HG03280 (cell line): ENCODE data around the gene IGF2BP2.
"Not testable (repeated sequence)": the region's sequence is repeated elsewhere in the genome, so short reads cannot be mapped to it uniquely, and the experiment has no call there.

Experiments used
- ATAC-seq: cut with Tn5 transposase; IDR thresholded peaks from one replicate; pipeline ENCODE4 v1.9.1; 2021; ENCODE audit warnings: mild to moderate bottlenecking, moderate library complexity; ENCODE audit not compliant: unreplicated experiment

IGF2BP2 gene

DNA sequence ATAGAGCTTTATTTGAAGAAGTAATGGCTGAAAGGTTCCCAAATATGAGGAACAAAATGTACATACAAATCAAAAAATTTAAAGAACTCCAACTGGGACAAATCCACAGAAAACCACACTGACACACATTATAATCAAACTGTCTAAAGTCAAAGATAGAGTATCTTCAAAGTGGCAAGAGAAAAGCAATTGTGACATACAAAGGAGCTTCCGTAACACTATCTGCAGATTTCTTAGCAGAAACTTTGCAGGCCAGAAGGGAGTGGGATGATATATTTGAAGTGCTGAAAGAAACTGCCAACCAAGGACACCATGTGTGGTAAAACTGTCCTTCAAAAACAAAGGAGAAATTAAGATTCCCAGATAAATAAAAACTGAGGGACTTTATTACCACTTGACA is 146.8 kb downstream of the IGF2BP2 start:
- ATAC-seq, result no peak

DNA sequence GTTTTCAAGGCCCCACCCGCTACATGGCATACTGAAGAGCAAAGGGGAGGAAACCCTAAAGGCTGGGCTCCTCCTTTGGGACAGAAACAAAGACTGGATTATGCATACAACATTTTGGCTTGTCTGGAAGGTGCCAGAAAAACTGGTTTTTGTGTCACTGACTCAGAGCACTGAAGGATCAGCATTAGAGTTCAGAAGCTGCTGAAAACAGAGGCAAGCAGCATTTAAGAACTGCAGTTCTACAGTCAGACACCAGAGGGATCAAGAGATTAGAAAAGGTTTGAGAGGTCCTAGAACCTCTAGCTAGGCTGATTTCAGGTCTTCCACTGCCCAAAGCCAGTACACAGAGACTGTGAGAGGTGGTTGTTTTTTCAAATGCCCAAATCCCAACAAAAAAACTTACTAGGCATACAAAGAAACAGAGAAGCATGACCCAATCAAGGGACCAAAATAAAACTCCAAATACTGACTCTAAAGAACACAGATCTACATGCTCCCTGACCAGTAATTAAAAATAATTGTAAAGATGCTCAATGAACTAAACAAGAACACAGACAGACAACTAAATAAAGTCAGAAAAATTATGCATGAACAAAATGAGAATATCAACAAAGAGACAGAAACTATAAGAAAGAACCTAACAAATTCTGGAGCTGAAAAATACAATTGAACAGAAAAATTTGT is 147.6 kb downstream of the IGF2BP2 start:
- ATAC-seq, result no peak

DNA sequence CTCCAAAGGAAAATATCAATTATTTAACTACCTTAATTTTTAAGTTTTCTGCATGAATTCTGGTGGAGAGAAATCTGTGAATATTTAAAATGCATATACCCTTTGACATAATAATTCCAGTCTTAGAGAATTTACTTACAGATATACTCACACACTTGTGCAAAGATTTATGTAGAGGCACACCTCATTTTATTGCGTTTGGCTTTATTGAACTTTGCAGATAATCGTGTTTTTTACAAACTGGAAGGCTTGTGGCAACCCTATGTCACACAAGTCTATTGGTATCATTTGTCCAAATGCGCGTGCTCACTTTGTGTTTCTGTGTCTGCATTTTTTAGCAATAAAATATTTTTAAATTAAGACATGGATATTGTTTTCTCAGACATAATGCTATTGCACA is 157.3 kb downstream of the IGF2BP2 start:
- no peak for ATAC-seq

DNA sequence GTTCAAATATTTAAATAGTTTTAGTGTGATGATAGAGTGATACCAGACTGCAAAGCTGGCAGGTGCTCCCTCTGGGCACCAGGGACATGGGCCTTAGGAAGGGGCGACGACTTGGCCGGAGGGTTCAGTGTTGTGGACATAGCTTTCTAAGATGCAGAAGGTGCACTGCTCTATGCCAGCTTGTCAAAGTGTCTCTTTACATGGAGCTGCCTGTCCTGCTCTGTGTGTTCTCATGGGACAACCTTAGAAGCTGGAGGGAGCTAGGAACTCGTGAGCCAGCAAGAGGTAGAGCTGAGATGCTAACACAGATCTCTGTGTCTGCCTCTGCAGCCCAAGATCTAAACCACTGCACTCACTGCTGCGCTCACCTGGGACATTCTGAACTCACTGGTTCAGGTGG is 160.9 kb downstream of the IGF2BP2 start:
- ATAC-seq, result no peak

DNA sequence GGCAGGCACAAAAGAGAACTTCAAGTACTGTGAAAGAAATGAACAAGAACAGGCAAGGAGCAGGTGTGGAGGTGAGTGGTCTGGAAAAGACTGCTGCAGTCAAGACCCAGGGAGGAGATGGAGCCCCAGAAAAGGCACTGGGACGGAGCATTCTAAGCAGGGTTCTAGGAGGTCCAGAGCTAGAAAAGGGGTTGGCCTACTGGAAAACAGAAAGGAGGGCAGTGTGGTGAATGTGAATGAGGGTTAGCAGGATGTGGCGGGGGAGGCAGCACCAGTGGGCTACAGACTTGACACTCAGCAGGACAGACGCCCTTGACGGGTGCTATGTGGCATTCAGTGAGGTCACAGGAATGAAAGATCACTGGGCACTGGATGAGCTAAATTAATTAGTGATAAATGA is 163.1 kb downstream of the IGF2BP2 start:
- no peak for ATAC-seq

DNA sequence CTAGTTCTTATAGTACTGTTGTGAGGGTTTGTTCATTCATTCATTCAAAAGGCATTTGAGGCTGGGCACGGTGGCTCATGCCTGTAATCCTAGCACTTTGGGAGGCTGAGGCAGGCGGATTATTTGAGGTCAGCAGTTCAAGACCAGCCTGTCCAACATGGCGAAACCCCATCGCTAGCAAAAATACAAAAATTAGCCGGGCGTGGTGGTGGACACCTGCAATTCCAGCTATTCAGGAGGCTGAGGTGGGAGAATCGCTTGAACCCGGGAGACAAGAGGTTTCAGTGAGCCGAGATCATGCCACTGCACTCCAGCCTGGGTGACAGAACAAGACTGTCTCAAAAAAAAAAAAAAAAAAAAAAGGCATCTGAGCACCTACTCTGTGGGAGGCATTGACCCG is 163.5 kb downstream of the IGF2BP2 start:
- not testable (repeated sequence) for ATAC-seq

DNA sequence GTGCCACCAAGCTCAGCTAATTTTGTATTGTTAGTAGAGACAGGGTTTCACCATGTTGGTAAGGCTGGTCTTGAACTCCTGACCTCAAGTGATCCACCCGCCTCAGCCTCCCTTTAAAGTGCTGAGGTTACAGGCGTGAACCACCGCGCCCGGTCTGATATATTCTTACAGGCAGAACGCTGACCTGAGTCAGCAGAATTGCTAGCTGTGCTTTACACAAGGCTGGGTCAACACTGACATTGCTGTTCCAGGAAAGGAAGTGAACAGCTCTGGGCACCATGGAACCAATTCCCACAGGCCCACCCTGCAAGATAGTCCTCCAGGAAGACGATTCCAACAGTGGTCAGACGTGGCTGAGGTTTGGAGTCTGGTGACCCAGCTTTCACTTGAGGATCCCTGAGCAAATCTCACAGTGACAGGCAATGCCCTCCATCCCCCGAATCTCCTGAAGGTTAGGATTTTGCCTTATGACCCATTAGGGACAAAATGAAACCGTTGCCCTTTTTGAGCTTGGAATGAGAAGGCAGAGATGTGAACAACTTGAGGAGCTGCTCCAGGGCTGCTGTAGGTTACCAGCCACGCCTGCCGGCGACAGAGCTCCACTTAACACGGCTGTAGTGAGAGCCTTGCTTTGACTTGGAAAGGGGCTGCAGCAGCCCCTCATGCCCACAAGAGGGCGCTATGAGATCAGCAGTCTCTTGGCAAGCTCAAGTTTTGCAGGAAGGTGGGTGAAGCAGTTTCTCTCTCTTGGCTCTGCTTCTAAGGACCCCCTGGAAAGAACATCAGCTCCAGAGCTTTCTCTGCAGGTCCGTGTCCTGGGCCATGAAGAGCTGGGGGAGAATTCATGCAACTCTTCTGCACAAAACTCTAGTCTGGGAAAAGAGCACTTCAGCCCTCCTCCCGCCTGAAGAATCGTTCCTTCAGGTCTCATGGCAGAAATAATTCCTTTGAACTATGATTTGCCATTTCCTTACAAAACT is 164.6 kb downstream of the IGF2BP2 start:
- peak; percentile 79 for ATAC-seq

DNA sequence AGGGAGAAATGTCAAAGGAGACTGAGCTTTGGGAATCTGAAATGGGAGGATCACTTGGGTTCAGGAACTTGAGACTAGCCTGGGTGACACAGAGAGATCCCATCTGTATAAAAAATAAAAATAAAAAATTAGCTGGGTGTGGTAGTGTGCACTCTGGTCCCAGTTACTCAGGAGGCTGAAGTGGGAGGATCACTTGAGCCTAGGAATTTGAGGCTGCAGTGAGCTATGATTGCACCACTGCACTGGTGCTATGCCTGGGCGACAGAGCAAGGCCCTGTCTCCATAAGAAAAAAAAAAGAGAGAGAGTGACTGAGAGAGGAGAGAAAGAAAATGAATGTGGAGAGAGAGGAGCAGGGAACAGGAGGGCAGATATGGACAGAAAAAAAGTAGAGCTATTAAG is 165.9 kb downstream of the IGF2BP2 start:
- no peak for ATAC-seq

DNA sequence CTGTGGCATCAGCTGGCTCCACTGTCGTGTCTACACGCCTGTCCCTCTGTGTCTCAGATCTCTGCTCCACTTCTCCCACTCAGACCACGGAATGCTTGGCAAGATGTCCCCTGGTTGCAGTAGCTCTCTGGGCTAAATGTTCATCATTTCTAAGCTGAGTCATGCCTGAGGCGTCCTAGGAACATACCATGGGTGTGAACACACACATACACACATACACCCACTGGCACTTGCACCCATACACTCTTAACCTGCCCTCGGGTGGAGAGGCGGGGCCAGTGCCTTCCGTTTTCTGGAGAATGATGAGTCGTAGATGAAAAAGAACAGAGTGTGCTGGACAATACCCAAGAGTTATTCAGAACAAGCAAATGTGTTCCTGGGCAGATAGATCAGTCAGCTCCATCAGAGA is 166.3 kb downstream of the IGF2BP2 start:
- no peak for ATAC-seq

DNA sequence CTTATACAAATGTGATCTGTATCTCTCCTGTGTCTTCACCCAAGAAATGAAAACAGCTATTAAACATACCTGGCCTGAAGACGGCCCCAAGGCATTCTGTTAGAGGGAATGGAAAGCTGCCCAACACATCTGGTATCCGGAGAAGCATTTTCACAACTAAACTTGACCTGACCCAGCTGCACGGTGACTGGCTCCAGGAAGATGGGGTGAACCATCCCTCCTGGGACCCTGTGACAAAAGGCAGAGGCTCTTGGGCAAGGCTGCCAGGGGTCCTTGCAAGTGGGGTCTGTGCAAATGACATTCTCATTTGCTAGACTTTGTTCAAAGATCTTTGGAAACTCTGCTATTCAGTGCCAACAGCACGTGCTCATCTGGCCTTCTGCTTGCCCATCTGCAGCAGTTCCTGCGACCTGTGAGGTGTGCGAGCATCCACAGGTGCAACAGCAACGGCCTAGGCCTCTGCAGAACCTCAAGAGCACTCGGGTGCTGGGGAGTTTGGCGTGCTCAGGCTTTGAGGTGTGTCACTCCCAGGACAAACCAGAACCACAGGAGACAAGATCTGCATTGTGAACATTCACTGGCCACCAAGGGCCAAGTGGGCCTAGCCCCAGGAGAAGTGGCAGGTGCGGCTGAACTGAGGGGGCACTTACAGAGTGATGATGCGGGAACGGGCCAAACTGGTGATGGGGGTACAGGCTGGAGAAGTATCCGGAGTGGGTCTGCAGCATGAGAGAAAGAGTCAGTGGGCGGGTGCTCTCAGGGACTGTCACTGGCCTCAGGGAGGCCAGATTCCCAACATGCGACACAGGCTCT is 166.9 kb downstream of the IGF2BP2 start:
- ATAC-seq, result no peak

DNA sequence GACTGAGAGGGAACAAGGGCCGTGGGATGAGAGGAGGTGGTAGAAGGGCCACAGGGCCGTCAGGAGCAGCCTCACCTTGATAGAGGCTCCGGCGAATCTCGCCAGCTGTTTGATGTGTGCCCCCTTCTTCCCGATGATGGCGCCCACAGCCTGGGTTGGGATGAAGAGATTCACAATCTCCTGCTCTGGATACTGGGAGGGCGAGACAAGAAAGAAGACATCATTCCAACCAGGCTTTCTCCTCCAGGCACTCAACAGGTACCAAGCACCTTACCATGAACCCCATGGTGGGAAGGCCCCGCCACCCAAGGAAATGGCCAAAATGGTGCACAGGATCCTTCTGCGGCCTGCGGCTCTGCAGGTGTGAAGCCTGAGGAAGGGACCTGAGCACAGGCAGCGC is 167.6 kb downstream of the IGF2BP2 start:
- ATAC-seq, result no peak

DNA sequence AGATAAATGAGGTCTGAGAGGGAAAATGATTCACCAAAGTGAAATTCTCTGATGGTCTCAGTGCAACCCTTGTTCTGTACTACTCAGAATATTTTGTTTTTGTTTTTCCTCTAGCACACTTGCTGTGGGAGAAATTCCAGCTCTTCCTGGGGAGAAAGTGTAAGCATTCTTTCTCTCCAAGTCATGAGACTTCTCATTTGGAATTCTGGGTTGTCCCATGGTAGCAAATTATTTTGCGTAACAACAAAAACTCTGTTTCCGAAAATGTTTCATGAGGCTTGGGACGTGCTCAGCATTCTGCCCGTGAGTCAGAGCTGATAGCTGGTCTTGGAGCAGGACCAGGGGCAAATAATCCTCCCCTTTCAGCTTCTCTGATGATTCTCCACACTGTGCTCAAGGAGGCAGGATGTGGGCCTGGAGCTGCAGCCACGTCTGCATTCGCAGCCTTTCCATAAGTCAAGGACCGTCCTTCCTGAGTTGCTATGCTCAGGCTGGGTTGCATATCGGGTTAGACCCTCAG is 168.5 kb downstream of the IGF2BP2 start:
- no peak for ATAC-seq

DNA sequence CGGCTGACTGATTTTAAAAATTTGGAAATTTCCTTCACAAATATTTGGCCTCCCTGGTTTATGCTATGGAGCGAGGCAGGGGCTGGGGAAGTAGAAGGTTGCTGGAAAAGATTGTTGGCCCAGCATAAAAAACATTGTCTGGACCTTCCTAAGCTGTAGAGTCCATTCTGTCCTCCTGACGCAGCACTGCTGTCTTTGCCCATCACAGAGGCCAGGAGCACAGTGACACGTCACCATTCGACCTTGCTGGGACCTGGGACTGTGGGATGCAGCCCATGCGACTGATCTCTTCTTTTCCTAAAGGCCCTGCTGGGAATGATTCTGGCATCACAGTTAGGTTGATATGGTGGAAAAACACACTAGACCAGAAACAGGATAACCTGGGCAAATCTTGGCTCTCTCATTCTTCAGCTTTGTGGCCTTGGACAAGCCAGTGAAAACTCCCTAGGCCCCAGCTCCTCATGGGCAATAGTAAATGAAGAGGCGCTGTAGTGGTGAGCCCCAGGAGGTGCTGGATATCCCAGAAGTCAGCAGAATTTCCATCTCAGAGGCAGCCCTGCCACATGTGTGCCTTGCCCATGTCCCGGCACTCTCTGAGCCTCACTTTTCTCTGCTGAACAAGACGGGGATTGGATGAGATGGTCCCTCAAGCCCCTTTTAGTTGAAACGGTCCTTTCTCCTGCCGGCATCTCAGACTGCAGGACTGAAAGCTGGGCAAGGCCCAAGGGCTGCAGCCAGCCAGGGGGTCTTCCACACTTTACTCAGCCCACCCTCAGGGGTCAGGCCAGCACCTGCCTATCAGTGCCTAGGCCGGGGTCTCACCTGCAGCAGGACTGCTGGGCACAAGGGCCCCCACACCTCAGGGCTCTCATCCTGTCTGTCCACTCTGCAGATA is 169.2 kb downstream of the IGF2BP2 start:
- ATAC-seq, result no peak

DNA sequence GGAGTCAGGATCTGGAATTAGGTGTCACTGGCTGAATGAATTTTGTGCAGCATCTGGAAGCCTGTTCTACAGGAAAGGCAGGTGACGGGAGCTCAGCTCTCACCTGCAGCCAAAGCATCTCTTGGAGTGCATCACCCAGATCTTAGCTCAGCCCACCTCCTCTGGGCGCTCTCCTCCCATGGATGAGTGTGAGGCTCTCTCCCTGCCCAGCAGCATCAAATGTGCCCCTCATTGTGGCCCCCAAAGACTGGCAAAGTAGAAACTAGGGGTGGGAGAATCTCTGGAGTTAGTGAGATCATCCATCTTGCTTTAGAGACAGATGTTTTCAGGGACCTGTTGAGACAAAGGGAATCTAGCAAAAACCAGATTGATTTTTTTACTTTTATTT is 170.1 kb downstream of the IGF2BP2 start:
- ATAC-seq, result no peak

DNA sequence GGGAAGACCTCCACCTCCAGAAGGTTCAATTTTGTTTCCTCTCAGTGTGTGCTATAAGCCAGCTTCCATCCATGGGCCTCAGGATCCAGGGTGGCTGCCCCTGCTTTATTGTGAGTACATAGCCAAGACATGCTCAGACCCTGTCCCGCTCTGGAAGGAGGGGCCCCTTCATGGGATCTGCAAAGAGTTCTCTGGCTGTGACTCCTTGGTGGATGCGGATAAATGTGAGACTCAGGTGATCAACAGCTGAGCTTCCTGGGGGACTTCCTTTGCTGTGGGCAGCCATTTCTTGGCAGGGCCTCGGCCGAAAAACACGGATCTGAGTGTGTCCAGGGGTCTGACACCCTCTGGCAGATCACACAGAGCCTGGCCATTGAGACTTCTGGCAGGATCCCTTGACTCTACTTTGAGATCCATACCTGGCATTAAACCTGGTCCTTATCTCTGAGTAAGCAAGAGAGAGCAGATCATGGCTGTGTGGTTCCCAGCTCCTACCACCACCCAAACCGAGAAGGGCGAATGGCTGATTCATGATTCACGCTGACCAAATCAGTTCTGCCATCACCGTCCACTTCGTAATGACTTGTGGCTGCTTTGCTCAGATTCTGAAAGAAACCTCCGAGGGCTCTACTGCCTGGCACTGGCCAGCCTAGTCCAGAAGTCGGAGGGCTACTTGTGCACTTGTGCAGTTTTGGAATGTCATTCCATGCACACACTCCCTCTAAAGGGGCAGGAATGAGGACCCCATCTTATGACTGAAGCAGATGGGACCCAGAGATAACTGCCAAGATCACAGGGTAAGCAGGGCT is 170.7 kb downstream of the IGF2BP2 start:
- no peak for ATAC-seq

DNA sequence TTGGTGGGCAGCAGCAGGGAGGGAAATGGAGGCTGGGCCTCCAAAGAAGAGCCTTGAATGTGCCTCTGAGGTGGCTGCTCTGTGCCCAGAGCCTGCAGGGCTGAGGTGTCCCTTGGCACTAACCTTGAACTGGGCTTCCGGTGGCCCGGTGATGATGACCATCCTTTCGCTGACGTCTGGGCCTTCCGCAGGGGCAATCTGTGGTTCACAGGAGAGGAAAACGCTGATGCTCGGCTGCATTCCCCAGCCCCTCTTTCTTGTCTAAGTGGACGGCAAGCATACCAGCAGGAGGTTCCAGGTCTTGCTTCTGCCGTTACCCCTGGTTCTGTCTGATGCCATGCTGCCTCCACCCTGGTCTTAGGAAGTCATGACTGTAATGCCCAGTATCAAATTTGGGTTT is 172.9 kb downstream of the IGF2BP2 start:
- no peak for ATAC-seq

DNA sequence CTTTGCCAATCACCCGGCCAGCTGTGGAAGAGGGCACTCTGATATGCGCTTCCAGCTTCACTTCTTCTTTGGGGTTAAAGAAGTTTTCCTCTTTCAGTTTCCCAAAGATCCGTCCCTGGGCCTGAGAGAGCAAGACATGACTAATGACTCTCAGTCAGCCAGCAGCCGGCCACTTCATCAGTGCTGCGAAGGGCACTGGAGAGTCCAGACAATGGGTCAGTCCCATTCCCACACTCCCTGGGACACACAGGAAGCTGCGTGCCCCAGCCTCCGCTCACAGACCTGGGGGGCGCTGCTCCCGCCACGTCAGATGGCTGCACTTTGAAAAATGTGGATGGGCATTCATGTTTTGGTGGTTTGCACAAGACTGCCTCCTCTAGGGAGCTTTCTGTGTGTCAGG is 175.4 kb downstream of the IGF2BP2 start:
- no peak for ATAC-seq

DNA sequence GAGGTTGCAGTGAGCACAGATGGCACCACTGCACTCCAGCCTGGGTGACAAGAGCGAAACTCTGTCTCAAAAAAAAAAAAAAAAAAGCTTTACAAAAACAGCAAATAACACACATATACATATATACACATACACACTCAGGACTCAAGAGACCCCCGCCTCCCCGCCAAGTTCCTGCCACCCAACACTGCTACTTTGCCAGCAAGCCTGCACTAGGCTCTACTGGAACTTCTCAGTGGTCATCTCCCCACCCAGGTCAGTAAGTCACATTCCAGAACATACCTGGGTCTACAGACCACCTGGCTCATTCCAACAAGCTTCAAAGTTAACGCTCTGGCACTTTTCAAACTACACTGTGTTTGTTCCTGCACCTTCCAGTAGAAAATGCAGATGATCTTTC is 176.4 kb downstream of the IGF2BP2 start:
- ATAC-seq, result no peak

DNA sequence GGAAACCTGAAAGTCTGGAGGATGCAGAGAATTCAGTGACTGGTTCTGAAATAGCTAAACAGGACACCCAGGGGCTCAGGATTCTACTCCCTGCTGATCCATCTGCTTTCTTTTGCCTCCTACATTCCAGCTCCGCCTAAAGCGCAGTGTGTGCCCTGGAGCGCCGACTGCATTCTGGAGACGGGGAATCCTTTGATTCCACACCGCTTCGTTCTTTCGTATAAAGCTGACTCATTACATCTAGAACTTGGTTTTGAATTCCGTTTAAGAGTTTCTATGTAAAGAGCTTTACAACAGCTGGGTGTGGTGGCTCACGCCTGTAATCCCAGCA is 177.0 kb downstream of the IGF2BP2 start:
- no peak for ATAC-seq
